Mesothelial cell of epicardium (in vitro differentiated cells): ENCODE data around the gene EFCAB13. TPM values are rescaled to one million over a fixed set of nuclear protein-coding genes. Genes with fewer than 3 reads are reported as not detected.
"Not testable (repeated sequence)": the region's sequence is repeated elsewhere in the genome, so short reads cannot be mapped to it uniquely, and the experiment has no call there.

Experiments
- DNase-seq, 2 experiments: peaks; one replicate each; pipeline ENCODE4 v3.0.0; 2021; ENCODE audit warnings: low spot score in 2 of 2; ENCODE audit not compliant: unreplicated experiment in 2 of 2
- H3K27ac Mint-ChIP-seq: 2 replicates; pipeline ENCODE4 v1.8.0; 2021; ENCODE audit warnings: mixed read lengths
- H3K27me3 Mint-ChIP-seq: 2 replicates; pipeline ENCODE4 v1.8.0; 2021; ENCODE audit warnings: low read depth, mixed read lengths
- H3K36me3 Mint-ChIP-seq: 2 replicates; pipeline ENCODE4 v1.8.0; 2021; ENCODE audit warnings: mixed read lengths
- H3K4me1 Mint-ChIP-seq: 2 replicates; pipeline ENCODE4 v1.8.0; 2021; ENCODE audit warnings: mixed read lengths
- H3K4me3 Mint-ChIP-seq: 2 replicates; pipeline ENCODE4 v1.8.0; 2021; ENCODE audit warnings: mild to moderate bottlenecking, moderate library complexity, mixed read lengths
- H3K9me3 Mint-ChIP-seq: 2 replicates; pipeline ENCODE4 v1.8.0; 2021; ENCODE audit warnings: mixed read lengths
- CTCF ChIP-seq: fragments of 200-600 bp; sonication (generic); IDR thresholded peaks from one replicate; pipeline ENCODE4 v1.5.0; 2021; ENCODE audit warnings: antibody characterized with exemption; ENCODE audit not compliant: unreplicated experiment
- total RNA-seq: library from RNA; stranded (reverse); gene quantifications from 3 replicates; pipeline ENCODE4 v1.2.1, GENCODE V29; 2021

Gene EFCAB13
- total RNA-seq, 1 donor from 2014 or later: 4.8 TPM

DNA sequence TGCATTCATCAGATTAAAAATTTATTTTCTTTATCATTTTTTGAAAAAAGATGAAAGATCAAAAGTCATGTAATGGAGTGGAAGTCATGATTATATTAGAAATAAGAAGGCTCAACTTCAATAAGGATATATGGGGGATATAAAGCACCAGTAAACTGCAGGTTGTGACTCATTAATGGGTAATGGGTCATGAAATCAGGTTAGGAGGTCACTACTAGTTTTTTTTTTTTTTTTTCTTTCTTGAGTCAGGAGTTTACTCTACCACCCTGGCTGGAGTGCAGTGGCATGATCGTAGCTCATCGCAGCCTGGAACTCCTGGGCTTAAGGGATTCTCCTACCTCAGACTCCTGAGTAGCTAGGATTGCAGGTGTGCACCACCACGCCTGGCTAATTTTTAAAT lies 14.3 kb downstream of the EFCAB13 start:
- no peak for TF ChIP-seq CTCF
- Mint-ChIP-seq H3K27ac (no peak overlapping the region), H3K4me3 (no peak overlapping the region), H3K36me3 (peaks cover 20% of the 10 kb centered on the region), H3K9me3 (peaks cover 18% of the 10 kb centered on the region), H3K4me1 (no peaks in the 10 kb centered on the region), H3K27me3 (no peaks in the 10 kb centered on the region)
- DNase-seq: no peak

DNA sequence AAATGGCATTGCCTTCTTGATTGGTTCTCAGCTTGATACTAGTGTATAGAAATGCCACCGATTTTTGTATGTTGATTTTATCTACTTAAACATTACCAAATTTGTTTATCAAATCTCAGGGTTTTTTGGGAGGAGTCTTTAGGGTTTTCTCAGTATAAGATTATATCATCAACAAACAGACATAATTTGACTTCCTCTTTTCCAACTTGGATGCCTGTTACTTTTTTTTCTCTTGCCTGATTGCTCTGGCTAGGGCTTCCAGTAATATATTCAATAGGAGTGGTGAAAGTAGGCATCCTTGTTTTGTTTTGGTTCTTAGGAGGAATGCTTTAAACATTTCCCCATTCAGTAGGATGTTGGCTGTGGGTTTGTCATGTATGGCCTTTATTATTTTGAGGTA lies 29.1 kb downstream of the EFCAB13 start:
- Mint-ChIP-seq H3K36me3 (peaks cover 8% of the 10 kb centered on the region), H3K27ac (no peak overlapping the region), H3K4me3 (no peak overlapping the region), H3K9me3 (peaks cover 33% of the 10 kb centered on the region), H3K27me3 (peaks cover 4% of the 10 kb centered on the region), H3K4me1 (no peaks in the 10 kb centered on the region)
- TF ChIP-seq CTCF: no peak
- no peak for DNase-seq

DNA sequence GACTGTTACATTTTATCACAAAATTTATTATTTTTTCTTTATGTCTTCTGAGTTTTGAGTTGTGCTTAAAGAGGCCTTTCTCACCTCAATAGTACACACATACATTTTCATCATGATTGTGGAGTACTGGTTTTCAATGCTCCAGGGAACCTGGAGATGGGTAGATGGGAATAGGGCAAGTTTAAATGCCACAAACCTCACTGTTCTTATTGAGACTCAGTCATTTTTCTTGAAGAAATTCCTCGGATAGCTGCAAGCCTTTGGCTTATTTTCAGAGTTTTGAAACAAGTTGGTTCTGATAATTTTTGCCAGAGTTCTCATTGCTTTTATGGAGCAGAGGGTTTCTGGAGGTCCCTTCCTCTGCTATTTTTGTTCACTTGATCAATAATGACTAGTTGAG lies 34.9 kb downstream of the EFCAB13 start:
- no peaks in the 10 kb centered on the region for H3K4me1 Mint-ChIP-seq
- H3K9me3 Mint-ChIP-seq: peaks cover 31% of the 10 kb centered on the region
- no peak for DNase-seq
- H3K27ac Mint-ChIP-seq: no peak overlapping the region
- peaks cover 13% of the 10 kb centered on the region for H3K36me3 Mint-ChIP-seq
- H3K4me3 Mint-ChIP-seq: no peak overlapping the region
- no peak for TF ChIP-seq CTCF
- no peaks in the 10 kb centered on the region for H3K27me3 Mint-ChIP-seq

- no peak for TF ChIP-seq CTCF
Observed at GRCh38 chr17:47363171-47363570, 39.4 kb downstream of the EFCAB13 start.

GRCh38 chr17:47367257-47367656 lies 43.5 kb downstream of the EFCAB13 start:
- peaks cover 23% of the 10 kb centered on the region for H3K9me3 Mint-ChIP-seq
- no peak for TF ChIP-seq CTCF
- H3K4me3 Mint-ChIP-seq: no peak overlapping the region
- H3K27me3 Mint-ChIP-seq: no peaks in the 10 kb centered on the region
- H3K27ac Mint-ChIP-seq: no peak overlapping the region
- no peak for DNase-seq
- H3K36me3 Mint-ChIP-seq: peaks cover 7% of the 10 kb centered on the region
- H3K4me1 Mint-ChIP-seq: peaks cover 8% of the 10 kb centered on the region

More at GRCh38 chr17:47363171-47363570, 39.4 kb downstream of the EFCAB13 start:
- no peak for DNase-seq
- H3K27ac Mint-ChIP-seq: no peak overlapping the region
- H3K36me3 Mint-ChIP-seq: peaks cover 5% of the 10 kb centered on the region
- H3K4me3 Mint-ChIP-seq: no peak overlapping the region
- peaks cover 13% of the 10 kb centered on the region for H3K9me3 Mint-ChIP-seq
- H3K27me3 Mint-ChIP-seq: no peaks in the 10 kb centered on the region
- H3K4me1 Mint-ChIP-seq: peaks cover 2% of the 10 kb centered on the region

DNA sequence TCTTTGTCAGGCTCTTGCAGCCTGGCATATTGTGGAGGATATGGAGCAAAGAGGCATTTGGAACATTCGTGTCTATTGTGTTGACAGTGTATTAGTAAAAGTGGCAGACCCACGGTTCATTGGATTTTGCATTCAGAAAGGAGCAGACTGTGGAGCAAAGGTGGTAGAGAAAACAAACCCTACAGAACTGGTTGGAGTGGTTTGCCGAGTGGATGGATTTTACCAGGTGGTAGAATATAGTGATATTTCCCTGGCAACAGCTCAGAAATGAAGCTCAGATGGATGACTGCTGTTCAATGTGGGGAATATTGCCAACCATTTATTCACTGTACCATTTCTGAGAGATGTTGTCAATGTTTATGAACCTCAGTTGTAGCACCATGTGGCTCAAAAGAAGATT lies 44.5 kb downstream of the EFCAB13 start:
- Mint-ChIP-seq H3K27me3 (no peaks in the 10 kb centered on the region), H3K36me3 (peaks cover 10% of the 10 kb centered on the region), H3K27ac (no peak overlapping the region), H3K4me3 (no peak overlapping the region), H3K4me1 (peaks cover 8% of the 10 kb centered on the region), H3K9me3 (peaks cover 25% of the 10 kb centered on the region)
- no peak for DNase-seq
- TF ChIP-seq CTCF: no peak

- H3K4me3 Mint-ChIP-seq, H3K4me1 Mint-ChIP-seq, H3K27ac Mint-ChIP-seq, H3K27me3 Mint-ChIP-seq, DNase-seq: not testable (repeated sequence)
- Mint-ChIP-seq H3K9me3 (peaks cover 21% of the 10 kb centered on the region), H3K36me3 (peaks cover 12% of the 10 kb centered on the region)
Observed at GRCh38 chr17:47370899-47371298, 47.1 kb downstream of the EFCAB13 start.
